ENCODE data around the gene PIK3R6.

- TF ChIP-seq, protein P1, sequence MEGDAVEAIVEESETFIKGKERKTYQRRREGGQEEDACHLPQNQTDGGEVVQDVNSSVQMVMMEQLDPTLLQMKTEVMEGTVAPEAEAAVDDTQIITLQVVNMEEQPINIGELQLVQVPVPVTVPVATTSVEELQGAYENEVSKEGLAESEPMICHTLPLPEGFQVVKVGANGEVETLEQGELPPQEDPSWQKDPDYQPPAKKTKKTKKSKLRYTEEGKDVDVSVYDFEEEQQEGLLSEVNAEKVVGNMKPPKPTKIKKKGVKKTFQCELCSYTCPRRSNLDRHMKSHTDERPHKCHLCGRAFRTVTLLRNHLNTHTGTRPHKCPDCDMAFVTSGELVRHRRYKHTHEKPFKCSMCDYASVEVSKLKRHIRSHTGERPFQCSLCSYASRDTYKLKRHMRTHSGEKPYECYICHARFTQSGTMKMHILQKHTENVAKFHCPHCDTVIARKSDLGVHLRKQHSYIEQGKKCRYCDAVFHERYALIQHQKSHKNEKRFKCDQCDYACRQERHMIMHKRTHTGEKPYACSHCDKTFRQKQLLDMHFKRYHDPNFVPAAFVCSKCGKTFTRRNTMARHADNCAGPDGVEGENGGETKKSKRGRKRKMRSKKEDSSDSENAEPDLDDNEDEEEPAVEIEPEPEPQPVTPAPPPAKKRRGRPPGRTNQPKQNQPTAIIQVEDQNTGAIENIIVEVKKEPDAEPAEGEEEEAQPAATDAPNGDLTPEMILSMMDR (conservative IDR thresholded peaks at IDR 0.05; ENCODE audit: low read length): no peak
- TF ChIP-seq EZH2phosphoT487 (IDR thresholded peaks at IDR 0.05; ENCODE audit: borderline replicate concordance): no peak
Observed at GRCh38 chr17:8776248-8776647, 91.2 kb downstream of the PIK3R6 start.
